HG03135 (cell line): Measurements from ENCODE around the gene RNF113A.
A peak's percentile ranks its signal among the peaks of the same experiment; 100 is the strongest.
"Not testable (repeated sequence)": the region's sequence is repeated elsewhere in the genome, so short reads cannot be mapped to it uniquely, and the experiment has no call there.

ENCODE experiments used
- ATAC-seq: cut with Tn5 transposase; IDR thresholded peaks from one replicate; pipeline ENCODE4 v1.9.1; 2021; ENCODE audit warnings: mild to moderate bottlenecking, moderate library complexity; ENCODE audit not compliant: unreplicated experiment

Gene RNF113A

GRCh38 chrX:119871599-119872395 lies at the start of gene RNF113A, which contains the start of gene NDUFA1:
RNF113A (minus strand) TSS chrX:119871733; CDS start chrX:119871613, 120 bp downstream.
NDUFA1 (plus strand) TSS chrX:119871832; CDS start chrX:119871912, 80 bp downstream.
- peak; percentile 92 for ATAC-seq

GRCh38 chrX:119919835-119920585 lies 48.5 kb upstream of the RNF113A start:
- no peak for ATAC-seq

GRCh38 chrX:119917877-119918276 lies 46.3 kb upstream of the RNF113A start:
- ATAC-seq, result no peak

- no peak for ATAC-seq
Measured at GRCh38 chrX:119916310-119916709, 44.8 kb upstream of the RNF113A start.

- no peak for ATAC-seq
Measured at GRCh38 chrX:119900976-119901375, 29.4 kb upstream of the RNF113A start.

GRCh38 chrX:119899125-119899524 lies 27.6 kb upstream of the RNF113A start:
- no peak for ATAC-seq

GRCh38 chrX:119895843-119896326 lies 24.4 kb upstream of the RNF113A start, which contains the start of gene AKAP14:
AKAP14 (plus strand) TSS chrX:119895893; CDS start chrX:119903224, 7,331 bp downstream.
- no peak for ATAC-seq

GRCh38 chrX:119891961-119892692 lies 20.6 kb upstream of the RNF113A start:
- not testable (repeated sequence) for ATAC-seq

GRCh38 chrX:119890626-119891025 lies 19.1 kb upstream of the RNF113A start:
- not testable (repeated sequence) for ATAC-seq

GRCh38 chrX:119887721-119888425 lies 16.3 kb upstream of the RNF113A start:
- peak; percentile 85 for ATAC-seq

- ATAC-seq, result no peak
Measured at GRCh38 chrX:119885554-119886428, 14.3 kb upstream of the RNF113A start.

- ATAC-seq, result peak; percentile 88
Measured at GRCh38 chrX:119880552-119881437, 9.3 kb upstream of the RNF113A start.

GRCh38 chrX:119880076-119880475 lies 8.5 kb upstream of the RNF113A start:
- ATAC-seq, result no peak

GRCh38 chrX:119878740-119879139 lies 7.2 kb upstream of the RNF113A start:
- no peak for ATAC-seq

GRCh38 chrX:119871245-119871598 lies 311 bp downstream of the RNF113A start:
- ATAC-seq, result peak; percentile 45

- peak; percentile 9 for ATAC-seq
Measured at GRCh38 chrX:119870626-119871131, 854 bp downstream of the RNF113A start.

- ATAC-seq, result no peak
Measured at GRCh38 chrX:119853444-119853843, 18.1 kb downstream of the RNF113A start.
